Activated CD8-positive, alpha-beta memory T cell treated with anti-CD3 and anti-CD28 coated beads, Interleukin-2, amount 50 U/mL, for 4 hours (primary cell): ENCODE results near the gene ZYX.

Experiments
- DNase-seq: peaks from one replicate; pipeline ENCODE4 v3.0.0-alpha.2; 2020

ZYX gene

GRCh38 chr7:143362131-143363015, 18.8 kb upstream of the ZYX start, which contains the start of gene FAM131B:
Gene FAM131B (minus strand): TSS chr7:143362713. CDS start chr7:143362603, 110 bp downstream.
- peak; percentile 46 for DNase-seq

- DNase-seq = no peak
Observed at GRCh38 chr7:143363016-143363937, 17.9 kb upstream of the ZYX start.

- DNase-seq = no peak
Observed at GRCh38 chr7:143367972-143368371, 13.2 kb upstream of the ZYX start.

- no peak for DNase-seq
Observed at GRCh38 chr7:143368387-143368786, 12.8 kb upstream of the ZYX start.

GRCh38 chr7:143369678-143370651, 11.2 kb upstream of the ZYX start:
- DNase-seq = no peak

- DNase-seq = peak; percentile 59
Observed at GRCh38 chr7:143372070-143372469, 9.1 kb upstream of the ZYX start.

GRCh38 chr7:143373255-143373794, 7.8 kb upstream of the ZYX start:
- DNase-seq = no peak

- DNase-seq = no peak
Observed at GRCh38 chr7:143374561-143374960, 6.6 kb upstream of the ZYX start.

- peak; percentile 50 for DNase-seq
Observed at GRCh38 chr7:143375298-143376034, 5.7 kb upstream of the ZYX start.

GRCh38 chr7:143376396-143376795, 4.7 kb upstream of the ZYX start:
- no peak for DNase-seq

- no peak for DNase-seq
Observed at GRCh38 chr7:143379611-143380259, 1.4 kb upstream of the ZYX start.

GRCh38 chr7:143380260-143380645, 892 bp upstream of the ZYX start:
- peak; percentile 90 for DNase-seq

GRCh38 chr7:143381427-143382125, 431 bp downstream of the ZYX start:
- DNase-seq = no peak

- no peak for DNase-seq
Observed at GRCh38 chr7:143382126-143382790, 1.1 kb downstream of the ZYX start.

GRCh38 chr7:143382791-143383641, 1.9 kb downstream of the ZYX start:
- DNase-seq = no peak

GRCh38 chr7:143383642-143383957, 2.5 kb downstream of the ZYX start:
- no peak for DNase-seq

GRCh38 chr7:143384148-143384547, 3.0 kb downstream of the ZYX start:
- DNase-seq = no peak
